Sigmoid colon (tissue), 7 donors: ENCODE results near the gene KRT7. TPM values are rescaled to one million over a fixed set of nuclear protein-coding genes. Genes with fewer than 3 reads are reported as not detected.
A peak's percentile ranks its signal among the peaks of the same experiment; 100 is the strongest.

Experiments used
- DNase-seq: peaks from one replicate; pipeline ENCODE4 v3.0.0-alpha.2; 2019
- H3K27ac ChIP-seq, 4 donors: fragments of 200-600 bp; sonication (generic); one replicate each; pipeline ENCODE4 v1.5.1; 2016 to 2019; ENCODE audit warnings: mild to moderate bottlenecking in 1 of 4
- H3K27me3 ChIP-seq, 3 donors: fragments of 200-600 bp; sonication (generic); one replicate each; pipeline ENCODE4 v1.5.1; 2019; ENCODE audit warnings: mild to moderate bottlenecking in 1 of 3
- H3K36me3 ChIP-seq, 4 donors: fragments of 200-600 bp; sonication (generic); one replicate each; pipeline ENCODE4 v1.5.1; 2016 to 2019
- H3K4me1 ChIP-seq, 4 donors: fragments of 200-600 bp; sonication (generic); one replicate each; pipeline ENCODE4 v1.5.1; 2017 to 2019
- H3K4me3 ChIP-seq, 4 donors: fragments of 200-600 bp; sonication (generic); one replicate each; pipeline ENCODE4 v1.5.1; 2017 to 2019; ENCODE audit warnings: mild to moderate bottlenecking in 2 of 4, moderate library complexity in 1 of 4
- H3K9me3 ChIP-seq, 4 donors: fragments of 200-600 bp in 3 of 4; sonication (generic) in 3 of 4; one replicate each; pipeline versions ENCODE4 v1.5.1 to v1.6.1; 2013 to 2019
- EP300 ChIP-seq, 4 donors: sonication (generic); formaldehyde crosslinking; IDR thresholded peaks; one replicate each; pipeline ENCODE4 v1.6.1; 2017; ENCODE audit warnings: antibody characterized with exemption in 4 of 4
- POLR2A ChIP-seq, 2 donors: fragments of 450-650 bp; IDR thresholded peaks; one replicate each; pipeline ENCODE4 v1.6.1; 2016; ENCODE audit warnings: antibody characterized with exemption in 2 of 2, mild to moderate bottlenecking in 2 of 2, moderate library complexity in 2 of 2
- POLR2AphosphoS5 ChIP-seq, 4 donors: sonication (generic); formaldehyde crosslinking; IDR thresholded peaks; one replicate each; pipeline ENCODE4 v1.6.1; 2017; ENCODE audit warnings: antibody characterized with exemption in 4 of 4
- WGBS, 2 donors: extraction: QIAGEN DNeasy Blood & Tissue Kit; methylation state at CpG; one replicate each; pipeline ENCODE4 v1.1.7; 2013; 5-methylcytosine and 5-hydroxymethylcytosine counted together
- intact Hi-C: fragments of 100-400 bp; cut with DNase I; formaldehyde crosslinking; loops from one replicate; pipeline ENCODE4 v1.15.1; 2023
- polyA plus RNA-seq, 3 donors: library from polyadenylated mRNA; stranded (reverse); fragments of 200-250 nt; gene quantifications; one replicate each; pipeline ENCODE4 v1.2.3, GENCODE V29; 2013
- total RNA-seq, 4 donors: library from RNA; depleted of rRNA; stranded (reverse); fragments of >200 nt; gene quantifications; one replicate each; pipeline ENCODE4 v1.1.0, GENCODE V29; 2016
- TF ChIP-seq, protein P1 (sequence below), 4 experiments: fragments of 450-650 bp in 3 of 4; fragments of 200-600 bp in 1 of 4; IDR thresholded peaks; one replicate each; pipeline ENCODE4 v1.5.1; 2016 to 2019; ENCODE audit warnings: antibody characterized with exemption in 4 of 4, mild to moderate bottlenecking in 3 of 4, moderate library complexity in 2 of 4
- donor health status: healthy with polysubstance abuse.
- donor health status: Bipolar disorder and iron deficiency.
- donor health status: healthy.

KRT7 gene
- total and polyA plus RNA-seq, 7 donors: 0.27 to 12.0 (median 2.4) TPM; not detected in 2

- Histone ChIP-seq H3K36me3 (no peaks in the 10 kb centered on the region), H3K27ac (peak overlapping the region; percentile 24 to 84 (median 66)), H3K9me3 (no peaks in the 10 kb centered on the region), H3K4me1 (peaks cover 0 to 52% (median 39%) of the 10 kb centered on the region in 4 donors), H3K4me3 (no peak overlapping the region), H3K27me3 (no peaks in the 10 kb centered on the region)
- intact Hi-C loops: no loop called here
- TF ChIP-seq EP300 (IDR thresholded peaks at IDR 0.05) (no peak), POLR2A (IDR thresholded peaks at IDR 0.05) (no peak), POLR2AphosphoS5 (IDR thresholded peaks at IDR 0.05) (no peak)
- TF ChIP-seq, protein P1, sequence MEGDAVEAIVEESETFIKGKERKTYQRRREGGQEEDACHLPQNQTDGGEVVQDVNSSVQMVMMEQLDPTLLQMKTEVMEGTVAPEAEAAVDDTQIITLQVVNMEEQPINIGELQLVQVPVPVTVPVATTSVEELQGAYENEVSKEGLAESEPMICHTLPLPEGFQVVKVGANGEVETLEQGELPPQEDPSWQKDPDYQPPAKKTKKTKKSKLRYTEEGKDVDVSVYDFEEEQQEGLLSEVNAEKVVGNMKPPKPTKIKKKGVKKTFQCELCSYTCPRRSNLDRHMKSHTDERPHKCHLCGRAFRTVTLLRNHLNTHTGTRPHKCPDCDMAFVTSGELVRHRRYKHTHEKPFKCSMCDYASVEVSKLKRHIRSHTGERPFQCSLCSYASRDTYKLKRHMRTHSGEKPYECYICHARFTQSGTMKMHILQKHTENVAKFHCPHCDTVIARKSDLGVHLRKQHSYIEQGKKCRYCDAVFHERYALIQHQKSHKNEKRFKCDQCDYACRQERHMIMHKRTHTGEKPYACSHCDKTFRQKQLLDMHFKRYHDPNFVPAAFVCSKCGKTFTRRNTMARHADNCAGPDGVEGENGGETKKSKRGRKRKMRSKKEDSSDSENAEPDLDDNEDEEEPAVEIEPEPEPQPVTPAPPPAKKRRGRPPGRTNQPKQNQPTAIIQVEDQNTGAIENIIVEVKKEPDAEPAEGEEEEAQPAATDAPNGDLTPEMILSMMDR (IDR thresholded peaks at IDR 0.05): no peak
- WGBS, 2 donors: 77 to 78% methylated on average over 5 of the region's 5 CpGs
- DNase-seq: peak; percentile 61
Measured at GRCh38 chr12:52243259-52243855, 10.3 kb downstream of the KRT7 start.

GRCh38 chr12:52243856-52244614 is 11.0 kb downstream of the KRT7 start:
- H3K9me3 ChIP-seq: no peaks in the 10 kb centered on the region
- H3K4me1 ChIP-seq: peaks cover 0 to 58% (median 46%) of the 10 kb centered on the region in 4 donors
- intact Hi-C loops: no loop called here
- no peak overlapping the region for H3K4me3 ChIP-seq
- DNase-seq: peak; percentile 92
- WGBS, 2 donors: 35 to 43% methylated on average over 12 of the region's 12 CpGs
- H3K36me3 ChIP-seq: no peaks in the 10 kb centered on the region
- H3K27ac ChIP-seq: peak overlapping the region; percentile 24 to 84 (median 66)
- no peaks in the 10 kb centered on the region for H3K27me3 ChIP-seq
- TF ChIP-seq POLR2A (IDR thresholded peaks at IDR 0.05): no peak
- peak in 1 of 4 donors; percentile 14 for TF ChIP-seq EP300 (IDR thresholded peaks at IDR 0.05)
- TF ChIP-seq, protein P1 (IDR thresholded peaks at IDR 0.05): no peak
- TF ChIP-seq POLR2AphosphoS5 (IDR thresholded peaks at IDR 0.05): peak in 2 of 4 donors; percentile 16 to 66

- Histone ChIP-seq H3K36me3 (no peaks in the 10 kb centered on the region), H3K9me3 (no peaks in the 10 kb centered on the region), H3K4me1 (peaks cover 0 to 64% (median 51%) of the 10 kb centered on the region in 4 donors), H3K4me3 (no peak overlapping the region), H3K27ac (peak overlapping the region; percentile 24 to 84 (median 66)), H3K27me3 (no peaks in the 10 kb centered on the region)
- intact Hi-C loops: no loop called here
- DNase-seq: peak; percentile 71
- TF ChIP-seq, protein P1 (IDR thresholded peaks at IDR 0.05): no peak
- TF ChIP-seq POLR2A (IDR thresholded peaks at IDR 0.05): no peak
- peak in 3 of 4 donors; percentile 44 to 57 (median 56) for TF ChIP-seq POLR2AphosphoS5 (IDR thresholded peaks at IDR 0.05)
- peak in 1 of 4 donors; percentile 28 for TF ChIP-seq EP300 (IDR thresholded peaks at IDR 0.05)
- WGBS, 2 donors: 65 to 86% methylated on average over 3 of the region's 3 CpGs
Measured at GRCh38 chr12:52244615-52244994, 11.6 kb downstream of the KRT7 start.

DNA sequence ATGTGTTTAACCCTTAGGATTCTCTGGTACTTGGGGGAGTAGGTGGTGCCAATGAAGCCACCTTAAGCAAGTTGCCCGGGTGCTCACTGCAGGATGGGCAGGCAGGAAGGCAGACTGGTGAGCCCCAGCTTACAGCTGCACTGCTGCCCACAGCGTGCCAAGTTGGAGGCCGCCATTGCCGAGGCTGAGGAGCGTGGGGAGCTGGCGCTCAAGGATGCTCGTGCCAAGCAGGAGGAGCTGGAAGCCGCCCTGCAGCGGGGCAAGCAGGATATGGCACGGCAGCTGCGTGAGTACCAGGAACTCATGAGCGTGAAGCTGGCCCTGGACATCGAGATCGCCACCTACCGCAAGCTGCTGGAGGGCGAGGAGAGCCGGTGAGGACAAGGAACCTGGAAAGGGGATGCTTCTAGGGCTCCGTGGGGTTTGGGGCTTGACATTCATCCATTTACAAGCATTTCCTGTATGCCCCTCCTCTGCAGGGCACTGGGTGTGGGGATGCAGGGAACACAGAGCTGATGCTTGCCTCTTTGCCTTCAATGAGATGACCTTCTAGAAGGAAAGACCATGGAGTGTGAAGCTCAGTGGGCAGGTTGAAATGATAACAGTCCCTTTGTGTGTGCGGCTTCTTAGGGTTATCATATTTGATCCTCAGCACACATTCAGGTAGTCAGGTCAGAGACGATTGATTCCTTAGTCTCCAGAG is 12.4 kb downstream of the KRT7 start:
- no peaks in the 10 kb centered on the region for H3K9me3 ChIP-seq
- intact Hi-C loops: loop anchor here (1.0 kb wide), 1 partner anchor 34 kb away; no protein-coding TSS in a partner anchor
- H3K27me3 ChIP-seq: no peaks in the 10 kb centered on the region
- H3K4me3 ChIP-seq: no peak overlapping the region
- H3K4me1 ChIP-seq: peaks cover 0 to 69% (median 54%) of the 10 kb centered on the region in 4 donors
- WGBS, 2 donors: 93% methylated on average over 20 of the region's 20 CpGs
- TF ChIP-seq POLR2AphosphoS5 (IDR thresholded peaks at IDR 0.05): peak in 2 of 4 donors; percentile 57 to 58
- TF ChIP-seq, protein P1 (IDR thresholded peaks at IDR 0.05): no peak
- peak; percentile 64 for DNase-seq
- no peaks in the 10 kb centered on the region for H3K36me3 ChIP-seq
- peak overlapping the region in 3 of 4 donors; percentile 50 to 84 (median 82) for H3K27ac ChIP-seq
